Hypothalamus (tissue), 51 donors: Measurements from ENCODE around the gene BICD2.

ENCODE experiments used
- DNase-seq, 51 donors: peaks; one replicate each; lab custom pipeline; 2025; lab: John Stamatoyannopoulos, UW

The BICD2 gene

DNA sequence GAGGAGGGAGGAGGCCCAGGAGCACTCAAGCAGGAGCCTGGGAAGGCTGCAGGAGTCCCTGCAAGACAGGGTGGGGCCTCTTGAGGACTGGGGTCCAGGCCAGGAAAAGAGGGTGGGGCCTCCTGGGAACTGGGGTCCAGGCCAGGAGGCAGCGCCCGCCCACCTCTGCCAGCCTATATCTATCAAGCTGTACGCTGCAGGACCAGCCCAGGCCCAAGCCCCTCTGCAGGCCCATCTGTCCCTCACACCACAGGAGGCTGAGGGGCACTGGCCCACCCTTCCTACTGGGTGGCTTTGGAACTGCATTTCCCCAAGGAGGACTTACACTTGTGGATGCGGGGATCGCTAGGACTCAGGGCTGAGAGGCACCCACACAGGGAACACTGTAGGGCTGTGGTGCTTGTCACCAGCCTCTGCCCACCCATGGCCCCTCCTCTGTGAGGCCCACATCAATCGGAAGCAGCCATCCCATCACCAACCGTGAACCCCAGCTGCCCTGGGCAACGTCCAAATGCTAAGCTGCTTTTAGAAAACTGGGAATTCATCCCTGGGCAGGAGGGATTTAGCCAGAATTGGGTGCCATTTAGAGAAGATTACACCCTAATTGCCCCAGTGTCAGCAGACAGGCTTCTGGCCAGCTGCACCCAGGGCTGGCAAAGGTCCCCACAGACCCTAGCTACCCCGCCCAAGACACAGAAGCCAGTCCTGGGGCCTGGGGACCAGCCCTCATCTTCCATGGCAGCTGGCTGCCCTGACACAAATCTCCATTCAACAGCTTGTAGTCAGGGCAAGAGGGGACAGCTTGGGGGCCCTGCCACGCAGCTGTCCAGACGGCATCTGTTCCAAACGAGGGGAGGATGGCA, 15.3 kb downstream of the BICD2 start:
- peak in 36 of 51 donors; percentile 27 to 90 (median 69) for DNase-seq

DNA sequence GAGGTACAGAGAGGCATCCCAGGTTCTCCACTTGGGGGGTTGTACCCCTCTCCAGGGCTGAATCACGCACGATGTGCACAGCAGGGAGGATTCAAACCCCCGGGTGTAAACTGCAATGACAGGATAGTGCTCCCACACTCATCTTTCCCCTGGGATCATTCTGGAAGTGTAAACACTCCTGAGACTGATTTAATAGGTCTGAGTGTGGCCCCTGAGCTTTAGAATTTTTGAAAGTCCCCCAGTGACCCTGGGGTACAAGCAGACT, 16.5 kb downstream of the BICD2 start:
- no peak for DNase-seq

DNA sequence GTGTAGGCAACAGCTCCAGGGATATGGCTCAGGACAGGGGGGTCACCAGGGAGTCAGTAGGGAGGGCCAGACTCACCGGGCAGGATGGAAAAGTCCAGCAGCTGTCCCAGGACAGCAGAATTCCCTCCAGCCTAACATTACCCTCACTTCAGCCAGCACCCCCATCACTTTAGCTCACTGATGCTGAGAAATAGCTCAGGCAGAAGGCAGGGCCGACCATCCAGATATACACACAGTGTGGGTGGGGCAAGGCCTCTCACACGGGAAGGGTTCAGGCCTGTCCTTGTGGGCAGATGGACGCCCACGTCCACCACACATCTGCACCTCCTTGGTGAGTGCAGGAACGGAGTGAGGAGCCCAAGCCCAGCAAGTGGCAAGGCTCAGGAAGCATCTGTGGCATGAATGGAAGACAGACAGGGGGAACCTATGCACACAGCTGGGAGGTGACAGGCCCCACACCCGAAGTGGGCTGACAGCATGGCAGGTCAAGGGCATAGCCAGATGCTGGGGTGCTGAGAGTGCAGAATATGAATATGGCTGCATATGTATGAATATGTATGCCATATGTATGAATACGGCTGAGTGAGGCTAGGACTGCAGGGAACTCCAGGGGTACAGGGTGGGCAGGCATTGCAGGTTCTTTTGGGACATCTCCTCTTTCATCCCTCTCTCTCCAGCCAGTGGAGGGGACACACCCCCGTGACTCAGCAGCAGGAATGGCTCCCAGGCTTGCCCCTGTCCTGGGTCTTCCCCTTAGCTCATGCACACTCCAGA, 17.0 kb downstream of the BICD2 start:
- DNase-seq = no peak

DNA sequence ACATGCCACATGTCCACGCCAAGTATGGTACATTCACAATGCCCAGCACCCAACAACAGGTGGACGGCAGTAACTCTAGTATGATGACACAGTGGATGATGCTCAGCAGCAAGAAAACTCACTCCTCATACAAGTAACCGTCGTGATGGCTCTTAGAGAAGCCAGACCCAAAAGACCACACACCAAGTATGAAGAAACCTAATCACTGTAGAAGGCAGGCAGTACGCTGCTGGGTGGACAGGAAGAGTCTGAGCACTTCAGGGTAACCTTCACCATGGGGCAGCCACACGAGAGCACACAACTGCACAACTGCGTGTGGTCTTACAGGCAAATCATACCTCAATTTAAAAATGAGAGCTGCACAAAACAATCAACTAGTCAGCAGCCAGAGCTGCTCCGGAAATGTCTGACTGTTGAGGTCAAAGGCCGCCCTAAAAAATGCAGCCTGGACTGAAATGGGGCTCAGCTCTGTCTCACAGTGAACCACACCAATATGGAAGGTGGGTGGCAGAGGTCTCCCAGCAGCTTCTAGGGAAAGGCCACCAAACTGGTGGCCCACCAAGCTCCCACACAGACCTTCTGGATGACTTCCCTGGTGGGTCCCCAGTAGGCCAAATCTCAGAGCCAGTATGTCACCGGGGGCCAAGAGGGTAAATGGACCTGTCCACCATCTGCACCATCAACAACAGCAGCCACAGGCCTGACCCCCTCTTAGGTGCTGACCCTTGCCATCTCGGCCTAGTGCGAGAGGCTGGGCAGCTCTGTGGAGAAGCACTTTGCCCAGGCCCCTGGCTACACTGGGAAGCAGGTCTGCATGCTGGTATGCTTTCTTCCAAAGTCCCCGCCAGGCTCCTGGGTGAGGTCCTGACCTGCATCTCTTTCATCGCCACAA, 17.8 kb downstream of the BICD2 start:
- DNase-seq = no peak

DNA sequence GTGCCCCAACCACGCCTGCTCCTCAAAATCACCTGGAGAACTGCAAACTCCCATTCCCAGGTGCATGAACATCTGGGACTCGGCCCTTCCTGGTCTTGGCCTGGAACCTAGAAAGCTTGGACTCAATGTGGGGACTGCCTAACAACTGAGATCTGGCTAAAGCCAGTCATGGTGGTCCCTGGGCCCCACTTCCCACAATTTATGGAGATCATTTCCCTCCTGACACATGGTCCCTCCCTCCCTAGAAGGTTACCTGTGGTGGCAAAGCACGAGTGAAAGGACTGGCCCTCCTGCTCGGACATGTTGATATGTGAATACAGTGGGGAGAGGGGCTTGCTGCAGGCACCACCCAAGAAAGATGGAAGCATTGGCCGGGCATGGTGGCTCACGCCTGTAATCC, 18.8 kb downstream of the BICD2 start:
- DNase-seq = no peak

DNA sequence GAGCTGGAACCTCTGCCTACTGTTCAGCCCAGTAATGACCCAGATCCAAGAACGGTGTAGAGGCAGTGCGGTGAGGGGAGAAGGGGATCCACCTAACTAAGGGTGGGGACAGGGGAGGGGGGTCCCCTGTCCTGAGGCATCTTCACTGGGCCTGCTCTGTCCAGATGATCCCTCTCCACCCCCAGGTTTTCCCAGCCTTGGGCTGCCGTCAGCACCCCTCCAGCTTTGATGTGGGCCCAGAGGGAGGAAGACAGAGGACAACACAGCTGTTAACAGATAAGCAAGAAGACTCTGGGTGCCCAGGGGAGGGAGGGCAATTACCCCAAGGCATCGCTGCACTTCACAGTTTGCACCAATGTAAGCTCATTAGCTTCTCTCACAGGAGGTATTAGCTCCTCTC, 19.3 kb downstream of the BICD2 start:
- DNase-seq = no peak

DNA sequence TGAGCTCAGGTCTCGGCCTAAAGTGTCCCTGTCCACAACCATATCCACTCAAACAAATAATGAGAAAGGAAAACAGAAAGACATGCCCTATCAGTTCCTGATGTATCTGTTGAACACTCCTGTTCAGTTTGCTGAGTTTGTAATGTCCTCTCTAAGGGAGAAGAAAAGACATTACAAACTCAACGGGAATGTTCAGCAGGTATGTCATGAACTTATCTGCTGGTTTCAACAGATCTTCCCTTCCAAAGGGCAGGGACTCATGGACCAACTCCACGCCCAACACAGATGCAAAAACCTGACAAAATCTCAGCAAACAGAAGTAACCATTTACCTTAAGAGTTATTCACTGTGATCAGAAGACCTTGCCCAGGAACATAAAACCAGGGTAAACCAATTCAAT, 23.7 kb downstream of the BICD2 start:
- DNase-seq = no peak

DNA sequence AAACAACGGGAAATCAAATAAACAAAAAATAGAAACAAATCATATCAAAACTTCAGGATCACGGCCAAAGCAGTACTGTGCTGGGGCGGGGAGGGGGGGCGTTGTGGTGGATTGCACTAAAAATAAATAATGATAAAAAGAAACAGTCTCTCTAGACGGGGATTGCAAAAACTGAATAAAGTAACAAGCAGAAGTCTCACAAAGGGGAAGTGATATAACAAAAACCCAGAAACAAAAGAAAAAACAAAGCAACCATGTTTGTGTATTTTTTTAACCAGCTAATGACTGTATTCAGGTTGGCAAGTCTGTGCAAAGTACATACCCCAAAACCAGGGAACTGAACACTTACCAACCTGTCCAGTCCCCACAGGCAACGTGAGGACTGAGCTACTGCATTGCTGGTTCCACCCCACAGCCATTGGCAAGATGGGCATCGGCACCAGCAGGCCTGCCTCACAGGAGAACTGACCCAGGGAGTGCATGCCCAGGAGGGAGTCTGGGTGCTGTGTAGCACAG, 24.1 kb downstream of the BICD2 start:
- peak in 1 of 51 donors; percentile 20 for DNase-seq

DNA sequence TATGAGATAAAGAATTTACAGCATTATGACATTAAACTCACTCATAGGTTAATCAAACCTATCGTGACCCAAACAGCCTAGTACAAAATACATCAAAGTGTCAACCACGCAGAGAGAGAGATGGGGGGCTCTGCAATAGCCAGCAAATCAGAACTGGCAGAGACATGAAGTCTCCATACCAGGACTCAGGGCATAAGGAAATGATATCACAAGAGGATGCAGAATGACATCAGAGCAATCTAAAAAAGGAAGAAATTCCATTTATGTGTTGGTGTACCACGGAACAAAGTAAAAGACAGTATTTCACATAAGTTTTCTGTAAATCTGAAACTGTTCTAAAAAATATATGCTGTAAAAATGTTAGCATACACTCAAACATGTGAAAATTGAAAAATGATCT, 24.6 kb downstream of the BICD2 start:
- no peak for DNase-seq

DNA sequence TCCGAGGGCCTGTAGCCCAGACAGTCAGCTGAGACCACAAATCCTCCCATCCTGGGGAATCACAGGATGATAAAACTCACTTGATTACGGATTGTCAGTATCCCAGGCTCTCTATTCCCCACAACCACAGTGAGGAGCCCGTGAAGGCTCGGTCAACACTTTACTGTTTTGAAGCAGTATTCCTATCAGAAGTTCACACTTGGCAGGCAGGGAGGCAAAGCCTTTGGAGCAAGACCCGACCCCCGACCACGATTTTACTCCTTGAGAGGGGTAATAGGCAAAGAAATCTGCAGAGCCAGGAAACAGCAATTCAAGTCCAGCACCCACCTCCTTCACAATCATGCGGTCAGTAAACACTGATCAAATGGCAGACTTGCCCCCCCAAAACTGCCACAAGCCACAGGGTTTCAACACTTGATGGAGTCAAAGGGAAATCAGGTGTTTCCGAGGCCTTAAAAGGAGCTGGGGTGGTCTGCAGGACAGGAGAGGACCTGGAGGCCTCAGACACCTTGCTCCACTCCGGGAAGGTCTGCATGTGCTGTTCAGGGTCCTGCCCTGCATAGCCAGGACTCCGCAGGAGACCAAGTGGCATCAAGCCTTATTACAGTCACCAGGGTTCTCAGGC, 25.2 kb downstream of the BICD2 start:
- DNase-seq = no peak

DNA sequence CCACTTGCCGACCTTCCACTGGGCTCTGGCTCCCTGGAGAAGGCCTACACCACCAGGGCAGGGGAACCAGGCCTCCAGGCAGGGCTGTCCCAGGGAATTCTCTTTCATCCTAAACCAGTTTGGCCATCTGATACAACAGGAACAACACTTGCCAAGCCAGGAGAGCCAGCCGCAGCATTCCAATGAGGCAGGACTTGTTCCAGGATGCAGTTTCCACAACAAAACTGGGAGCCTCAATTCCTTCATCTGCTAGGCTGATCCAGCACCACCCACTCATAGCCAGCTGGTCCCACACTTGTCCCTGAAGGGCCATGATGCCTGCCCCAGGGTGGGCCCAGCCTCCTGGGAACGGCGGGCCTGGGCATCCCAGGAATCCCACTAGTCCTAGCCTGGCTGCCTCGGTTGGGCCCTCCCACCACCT, 26.0 kb downstream of the BICD2 start:
- peak in 12 of 51 donors; percentile 11 to 46 (median 38) for DNase-seq

DNA sequence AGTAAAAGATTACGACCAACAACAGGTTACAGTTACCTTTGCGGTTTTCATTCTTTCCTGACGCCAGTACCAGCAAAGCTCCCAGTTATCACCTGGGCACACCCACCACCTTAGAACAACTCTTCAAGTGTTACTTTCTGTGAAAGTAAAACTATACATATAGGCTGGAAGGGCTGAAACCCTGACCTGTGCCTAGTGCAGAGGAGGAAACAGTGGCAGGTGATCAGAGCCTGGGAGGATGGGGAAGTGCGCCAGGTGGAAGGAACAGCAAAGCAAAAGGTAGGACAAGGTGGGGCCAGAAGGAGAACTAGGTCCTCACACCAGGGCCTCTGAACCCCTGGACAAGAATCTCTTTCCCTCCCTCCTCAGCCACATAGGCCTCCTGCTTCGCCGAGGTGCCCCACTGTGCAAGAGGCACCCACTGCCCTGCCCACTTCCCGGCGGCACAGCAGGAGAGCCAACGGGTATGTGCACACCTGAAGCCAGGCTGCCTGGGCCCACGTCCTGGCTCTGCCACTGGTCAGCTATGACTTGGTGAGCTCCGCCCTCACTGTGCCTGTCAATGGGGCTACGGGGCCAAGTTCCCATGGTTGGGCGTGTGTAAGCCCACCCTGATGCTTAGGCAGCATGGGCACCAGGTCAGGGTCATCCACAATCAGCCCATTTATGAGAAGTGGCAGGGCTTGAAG, 26.9 kb downstream of the BICD2 start:
- DNase-seq = no peak

DNA sequence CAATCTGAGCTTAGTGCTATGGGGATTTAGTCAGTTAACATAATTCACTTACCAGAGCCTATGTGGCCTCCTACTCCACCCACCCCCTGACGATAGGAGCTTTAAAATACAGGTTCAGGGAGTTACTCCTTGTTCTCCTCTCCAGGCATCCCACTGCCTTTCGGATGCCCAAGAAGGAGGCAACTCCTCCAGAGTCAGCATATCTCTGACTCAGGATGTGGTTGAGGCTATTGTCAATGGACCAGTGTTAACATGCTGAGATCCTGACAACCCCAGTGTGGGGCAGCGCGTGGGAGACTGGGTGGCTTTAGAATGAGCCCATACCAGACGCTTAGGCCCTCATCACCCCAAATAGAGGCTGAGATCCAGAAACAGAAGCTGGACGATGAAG, 27.4 kb downstream of the BICD2 start:
- DNase-seq = no peak

DNA sequence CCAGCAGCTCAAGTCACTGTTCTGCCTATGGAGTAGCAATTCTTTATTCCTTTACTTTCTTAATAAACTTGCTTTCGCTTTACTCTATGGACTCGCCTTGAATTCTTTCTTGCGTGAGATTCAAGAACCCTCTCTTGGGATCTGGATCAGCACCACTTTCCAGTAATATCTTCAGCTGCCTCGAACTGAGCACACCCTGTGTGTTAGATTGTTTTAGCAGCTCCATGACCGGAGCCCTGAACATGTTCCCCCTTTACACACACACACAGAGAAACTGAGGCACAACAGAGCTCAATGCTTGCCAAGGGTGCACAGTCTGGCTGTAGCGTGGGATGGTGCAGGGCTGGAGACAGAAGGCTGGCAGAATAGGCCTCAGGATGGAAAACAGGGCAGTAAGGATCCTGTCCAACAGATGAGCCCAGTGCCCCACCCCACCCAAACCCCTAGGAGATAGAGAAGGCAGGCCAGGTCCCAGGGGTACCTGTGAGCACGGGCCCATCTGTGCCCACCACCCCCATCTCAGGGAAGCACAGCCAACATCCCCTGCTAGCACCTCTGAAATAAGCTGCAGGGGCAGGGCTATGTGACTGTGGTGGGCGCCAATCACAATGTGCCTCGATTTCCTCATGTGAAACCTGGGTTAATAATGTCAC, 27.9 kb downstream of the BICD2 start:
- DNase-seq = no peak

DNA sequence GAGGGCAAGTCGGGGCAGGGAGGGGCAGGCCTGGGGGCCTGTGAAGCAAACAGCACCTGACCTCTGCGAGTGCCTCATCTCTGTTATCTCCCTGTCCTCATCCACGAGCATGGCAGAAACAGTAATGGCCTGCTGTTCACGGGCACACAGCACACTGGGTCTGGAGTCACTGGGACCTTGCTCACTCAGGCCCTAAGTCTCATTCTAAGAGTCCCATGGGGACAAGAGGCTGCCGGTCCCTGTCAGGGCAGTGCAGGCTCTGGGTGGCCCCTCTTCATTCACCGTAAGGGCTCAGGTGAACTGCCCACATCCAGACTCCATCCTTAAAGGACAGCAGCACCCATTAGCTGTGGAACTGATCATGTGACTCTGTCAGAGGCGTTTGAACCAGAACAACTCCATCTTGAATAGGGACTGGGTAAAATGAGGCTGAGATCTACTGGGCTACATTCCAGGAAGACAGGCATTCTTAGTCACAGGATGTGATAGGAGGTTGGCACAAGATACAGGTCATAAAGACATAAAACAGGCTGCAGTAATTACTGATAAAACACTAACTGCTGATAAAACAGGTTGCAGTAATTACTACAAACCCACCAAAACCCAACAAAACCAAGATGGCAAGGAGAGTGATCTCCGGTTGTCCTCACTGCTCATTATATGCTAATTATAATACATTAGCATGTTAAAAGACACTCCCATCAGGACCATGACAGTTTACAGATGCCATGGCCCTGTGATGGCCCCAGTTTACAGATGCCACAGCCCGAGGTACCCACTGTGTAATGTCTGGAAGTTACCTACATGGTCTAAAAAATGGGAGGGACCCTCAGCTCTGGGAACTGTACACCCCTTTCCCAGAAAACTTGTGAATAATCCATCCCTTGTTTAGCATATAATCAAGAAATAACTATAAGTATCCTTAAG, 28.7 kb downstream of the BICD2 start:
- DNase-seq = no peak

DNA sequence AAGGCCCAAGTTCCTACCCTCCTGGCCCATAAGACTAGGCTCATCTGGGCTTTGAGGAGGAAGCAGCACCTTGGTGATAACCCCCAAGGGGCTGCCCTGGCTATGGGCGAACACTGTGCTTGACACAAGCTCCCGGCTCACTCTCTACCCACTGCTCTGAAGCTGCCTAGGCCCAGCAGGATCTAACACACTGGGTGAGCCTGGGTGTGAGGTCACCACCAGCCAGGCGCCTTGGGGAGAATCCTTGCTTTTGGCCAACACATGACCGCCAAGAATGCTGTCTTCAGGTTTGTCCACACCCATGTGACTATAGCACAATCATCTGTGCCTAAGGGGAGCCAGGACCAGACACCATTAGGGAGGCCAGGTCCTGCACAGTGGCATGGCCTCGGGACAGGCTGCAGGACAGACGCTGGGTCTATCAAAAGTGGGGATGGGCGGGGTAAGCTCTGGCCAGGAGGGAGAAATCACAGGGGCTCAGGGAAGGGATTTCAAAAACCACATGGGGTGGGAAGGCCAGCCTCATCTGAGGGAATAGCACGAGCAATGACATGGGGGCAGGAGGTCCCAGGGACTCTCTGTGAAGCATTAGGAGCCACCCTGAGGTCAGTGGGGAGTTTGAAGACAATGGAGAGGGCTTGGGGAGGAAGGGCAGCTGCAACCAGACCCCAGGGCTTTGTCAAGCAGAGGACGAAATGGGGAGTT, 29.6 kb downstream of the BICD2 start:
- DNase-seq = no peak

DNA sequence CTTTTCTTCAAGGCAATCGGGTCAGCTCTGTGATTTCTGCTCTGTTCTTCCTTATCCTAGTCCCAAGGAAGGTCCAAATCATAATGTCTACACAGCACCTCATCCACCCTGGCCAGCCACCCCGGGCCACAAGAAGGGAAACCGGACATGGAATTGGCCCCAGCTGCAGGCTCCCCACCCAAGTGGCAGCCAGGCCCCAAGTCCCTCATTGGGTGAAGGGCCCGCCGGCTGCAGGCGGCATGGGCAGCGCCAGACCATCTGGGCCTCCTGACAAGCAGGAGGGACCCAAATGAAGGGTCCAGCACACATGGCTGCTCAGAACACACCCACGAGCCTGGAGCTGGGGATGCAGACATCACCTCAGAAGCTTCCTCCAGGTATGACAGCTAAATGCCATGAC, 33.7 kb downstream of the BICD2 start:
- DNase-seq = no peak

DNA sequence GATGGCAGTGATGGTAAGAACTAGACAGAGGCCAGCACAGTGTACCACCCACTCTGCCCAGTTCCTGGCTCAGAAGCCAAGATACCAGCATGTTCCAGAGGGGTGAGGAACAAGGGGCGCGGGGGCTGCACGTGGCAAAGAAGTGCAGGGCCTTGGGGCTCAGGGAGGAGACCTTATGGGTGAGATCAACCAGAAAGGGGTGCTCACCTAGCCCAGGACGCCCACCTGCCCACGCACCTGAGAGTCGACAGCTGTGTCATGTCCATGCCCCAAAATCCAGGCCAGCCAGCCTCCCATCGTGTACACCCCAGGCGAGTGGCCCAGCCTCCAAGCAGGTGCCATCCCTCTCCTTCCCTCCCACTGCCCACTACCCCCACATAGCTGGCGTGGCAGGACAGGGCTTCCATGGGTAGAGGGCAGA, 34.9 kb downstream of the BICD2 start:
- no peak for DNase-seq
